Activated CD8-positive, alpha-beta T cell treated with anti-CD3 and anti-CD28 coated beads for 36 hours (primary cell): Measurements from ENCODE around the gene PSD4. TPM values are rescaled to one million over a fixed set of nuclear protein-coding genes. Genes with fewer than 3 reads are reported as not detected.

Experiments used
- ATAC-seq: fragments of 200-7000 bp; cut with Tn5 transposase; one replicate; pipeline ENCODE4 v1.10.0; 2021; ENCODE audit warnings: mild to moderate bottlenecking, moderate library complexity
- CTCF ChIA-PET: fragments of 350-600 bp; sonication (Branson Sonifier 250); formaldehyde crosslinking; loops from one replicate; lab custom pipeline; 2021; ENCODE audit warnings: antibody characterized with exemption; lab: Charles Lee
- POLR2A ChIA-PET: fragments of 350-600 bp; sonication (Branson Sonifier 250); formaldehyde crosslinking; loops from one replicate; lab custom pipeline; 2021; ENCODE audit warnings: antibody characterized with exemption; lab: Charles Lee
- DNase-seq: peaks from one replicate; pipeline ENCODE4 v3.0.0-alpha.2; 2020
- H3K27ac Mint-ChIP-seq: one replicate; pipeline ENCODE4 v1.8.0; 2021; ENCODE audit warnings: mild to moderate bottlenecking, mixed read lengths
- H3K27me3 Mint-ChIP-seq: one replicate; pipeline ENCODE4 v1.8.0; 2021; ENCODE audit warnings: mixed read lengths
- H3K36me3 Mint-ChIP-seq: one replicate; pipeline ENCODE4 v1.8.0; 2021; ENCODE audit warnings: low read depth, mixed read lengths
- H3K4me1 Mint-ChIP-seq: one replicate; pipeline ENCODE4 v1.8.0; 2021; ENCODE audit warnings: low read depth, mixed read lengths
- H3K4me3 Mint-ChIP-seq: one replicate; pipeline ENCODE4 v1.8.0; 2021; ENCODE audit warnings: mild to moderate bottlenecking, moderate library complexity, mixed read lengths
- H3K9me3 Mint-ChIP-seq: one replicate; pipeline ENCODE4 v1.8.0; 2021; ENCODE audit warnings: mixed read lengths
- intact Hi-C: fragments of 100-400 bp; cut with micrococcal nuclease; formaldehyde crosslinking; loops from one replicate; pipeline ENCODE4 v1.10.0; 2022
- total RNA-seq, 2 experiments: library from RNA; stranded (reverse); gene quantifications; one replicate each; pipeline ENCODE4 v1.2.3, GENCODE V29; 2021
- TF ChIP-seq, protein P1 (sequence below): fragments of 200-600 bp; IDR thresholded peaks from one replicate; pipeline ENCODE4 v1.8.0; 2022; ENCODE audit warnings: antibody characterized with exemption, mild to moderate bottlenecking

Gene PSD4
- total RNA-seq, 2 experiments from 2014 or later, result 247 to 251 TPM

DNA sequence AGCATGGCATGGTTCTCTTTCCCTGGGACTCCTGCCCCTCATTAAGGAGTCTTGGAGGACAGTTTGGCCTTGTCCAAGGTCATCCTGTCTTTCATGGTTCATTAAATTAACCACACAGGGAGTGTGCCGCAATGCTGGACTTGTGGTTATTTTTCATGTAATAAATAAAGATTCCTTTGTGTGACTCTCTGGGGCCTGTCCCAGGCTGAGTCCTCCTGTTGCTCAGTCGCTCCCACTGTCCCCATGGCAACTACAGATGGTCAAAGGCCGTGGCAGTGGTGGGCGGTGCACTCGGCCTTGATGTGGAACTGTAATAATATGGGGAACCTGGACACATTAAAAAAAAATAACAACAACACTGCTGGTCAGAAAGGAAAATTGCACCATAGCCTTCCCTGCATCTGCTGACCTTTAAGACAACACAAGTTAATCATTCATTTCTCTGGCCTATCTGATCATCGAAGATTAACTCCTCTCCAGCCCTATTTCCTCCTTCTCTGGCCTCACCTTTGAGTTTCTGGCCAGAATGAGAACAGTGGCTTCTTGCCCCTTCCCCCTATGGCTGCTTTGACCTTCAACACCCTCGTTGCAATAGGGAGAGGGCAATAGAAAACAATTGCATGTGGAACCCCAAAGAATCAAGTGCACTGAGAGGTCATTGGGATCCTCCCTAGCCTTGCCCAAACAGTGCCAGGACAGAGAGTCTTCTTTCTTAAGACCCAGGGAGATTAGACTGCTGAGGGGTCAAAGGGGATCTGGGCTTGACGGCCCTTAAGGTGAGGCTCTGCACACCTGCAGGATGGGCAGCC is 44.7 kb downstream of the PSD4 start:
- no peaks in the 10 kb centered on the region for H3K27me3 Mint-ChIP-seq
- DNase-seq, result no peak
- H3K36me3 Mint-ChIP-seq, result no peaks in the 10 kb centered on the region
- TF ChIP-seq, protein P1, sequence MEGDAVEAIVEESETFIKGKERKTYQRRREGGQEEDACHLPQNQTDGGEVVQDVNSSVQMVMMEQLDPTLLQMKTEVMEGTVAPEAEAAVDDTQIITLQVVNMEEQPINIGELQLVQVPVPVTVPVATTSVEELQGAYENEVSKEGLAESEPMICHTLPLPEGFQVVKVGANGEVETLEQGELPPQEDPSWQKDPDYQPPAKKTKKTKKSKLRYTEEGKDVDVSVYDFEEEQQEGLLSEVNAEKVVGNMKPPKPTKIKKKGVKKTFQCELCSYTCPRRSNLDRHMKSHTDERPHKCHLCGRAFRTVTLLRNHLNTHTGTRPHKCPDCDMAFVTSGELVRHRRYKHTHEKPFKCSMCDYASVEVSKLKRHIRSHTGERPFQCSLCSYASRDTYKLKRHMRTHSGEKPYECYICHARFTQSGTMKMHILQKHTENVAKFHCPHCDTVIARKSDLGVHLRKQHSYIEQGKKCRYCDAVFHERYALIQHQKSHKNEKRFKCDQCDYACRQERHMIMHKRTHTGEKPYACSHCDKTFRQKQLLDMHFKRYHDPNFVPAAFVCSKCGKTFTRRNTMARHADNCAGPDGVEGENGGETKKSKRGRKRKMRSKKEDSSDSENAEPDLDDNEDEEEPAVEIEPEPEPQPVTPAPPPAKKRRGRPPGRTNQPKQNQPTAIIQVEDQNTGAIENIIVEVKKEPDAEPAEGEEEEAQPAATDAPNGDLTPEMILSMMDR, result no peak
- H3K4me1 Mint-ChIP-seq, result peaks cover 19% of the 10 kb centered on the region
- H3K9me3 Mint-ChIP-seq, result no peaks in the 10 kb centered on the region
- H3K4me3 Mint-ChIP-seq, result no peak overlapping the region
- ATAC-seq, result no peak
- intact Hi-C loops, result no loop called here
- ChIA-PET CTCF (interaction anchor here (1.5 to 3.1 kb wide), 4 partner anchors 13 to 81 kb away, joined by 3 to 25 read pairs (median 10); no protein-coding TSS in a partner anchor), POLR2A (interaction anchor here (2.9 kb wide), 1 partner anchor 14 kb away, joined by 14 read pairs; no protein-coding TSS in a partner anchor)
- no peak overlapping the region for H3K27ac Mint-ChIP-seq

DNA sequence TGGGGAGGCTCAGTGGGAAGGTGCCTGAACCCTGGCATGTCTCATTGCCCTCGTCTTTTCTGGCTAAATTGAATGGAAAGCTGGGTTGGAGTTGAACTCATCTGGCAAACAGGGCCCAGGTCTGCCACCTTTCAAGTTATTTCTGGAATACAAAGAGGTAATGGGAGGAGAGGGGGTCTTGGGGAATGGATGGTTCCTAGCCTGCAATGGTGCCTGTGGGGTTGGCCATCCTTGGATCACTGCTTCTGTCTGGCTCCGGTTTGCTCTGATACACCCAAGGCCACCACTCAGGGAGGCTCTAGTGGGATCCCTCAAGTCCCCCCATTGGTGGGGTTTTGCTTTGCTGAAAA is 45.3 kb downstream of the PSD4 start:
- intact Hi-C loops, result no loop called here
- peaks cover 19% of the 10 kb centered on the region for H3K4me1 Mint-ChIP-seq
- POLR2A ChIA-PET, result no interaction called here
- TF ChIP-seq, protein P1, result no peak
- H3K4me3 Mint-ChIP-seq, result no peak overlapping the region
- no peak for DNase-seq
- CTCF ChIA-PET, result interaction anchor here (1.5 to 3.1 kb wide), 2 partner anchors 15 to 20 kb away, joined by 3 to 9 read pairs; no protein-coding TSS in a partner anchor
- no peaks in the 10 kb centered on the region for H3K27me3 Mint-ChIP-seq
- no peaks in the 10 kb centered on the region for H3K9me3 Mint-ChIP-seq
- ATAC-seq, result no peak
- H3K36me3 Mint-ChIP-seq, result no peaks in the 10 kb centered on the region
- no peak overlapping the region for H3K27ac Mint-ChIP-seq

DNA sequence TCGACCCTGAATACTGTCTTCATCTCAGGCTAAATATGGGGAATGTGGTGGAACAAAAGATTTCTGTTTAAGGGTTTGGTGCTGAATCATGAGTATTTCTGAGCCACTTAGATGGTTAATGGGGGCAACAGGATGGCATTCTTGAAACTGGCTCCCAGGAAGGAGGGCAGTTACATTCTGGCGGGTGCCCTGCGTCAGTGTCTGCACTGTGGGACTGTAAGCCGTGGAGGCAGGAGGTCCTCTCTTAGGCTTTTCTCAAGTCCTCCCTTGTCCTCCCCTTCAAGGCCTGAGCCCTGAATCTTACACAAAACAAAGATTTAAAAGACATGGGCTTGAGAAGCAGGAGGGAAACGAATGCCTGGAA is 45.7 kb downstream of the PSD4 start:
- no peak for ATAC-seq
- no peak for DNase-seq
- intact Hi-C loops, result no loop called here
- Mint-ChIP-seq H3K4me1 (peaks cover 19% of the 10 kb centered on the region), H3K27me3 (no peaks in the 10 kb centered on the region), H3K27ac (no peak overlapping the region), H3K9me3 (no peaks in the 10 kb centered on the region), H3K36me3 (no peaks in the 10 kb centered on the region), H3K4me3 (no peak overlapping the region)
- POLR2A ChIA-PET, result no interaction called here
- TF ChIP-seq, protein P1, result no peak
- CTCF ChIA-PET, result interaction anchor here (1.5 to 4.3 kb wide), 3 partner anchors 15 to 83 kb away, joined by 3 to 20 read pairs (median 9); no protein-coding TSS in a partner anchor

DNA sequence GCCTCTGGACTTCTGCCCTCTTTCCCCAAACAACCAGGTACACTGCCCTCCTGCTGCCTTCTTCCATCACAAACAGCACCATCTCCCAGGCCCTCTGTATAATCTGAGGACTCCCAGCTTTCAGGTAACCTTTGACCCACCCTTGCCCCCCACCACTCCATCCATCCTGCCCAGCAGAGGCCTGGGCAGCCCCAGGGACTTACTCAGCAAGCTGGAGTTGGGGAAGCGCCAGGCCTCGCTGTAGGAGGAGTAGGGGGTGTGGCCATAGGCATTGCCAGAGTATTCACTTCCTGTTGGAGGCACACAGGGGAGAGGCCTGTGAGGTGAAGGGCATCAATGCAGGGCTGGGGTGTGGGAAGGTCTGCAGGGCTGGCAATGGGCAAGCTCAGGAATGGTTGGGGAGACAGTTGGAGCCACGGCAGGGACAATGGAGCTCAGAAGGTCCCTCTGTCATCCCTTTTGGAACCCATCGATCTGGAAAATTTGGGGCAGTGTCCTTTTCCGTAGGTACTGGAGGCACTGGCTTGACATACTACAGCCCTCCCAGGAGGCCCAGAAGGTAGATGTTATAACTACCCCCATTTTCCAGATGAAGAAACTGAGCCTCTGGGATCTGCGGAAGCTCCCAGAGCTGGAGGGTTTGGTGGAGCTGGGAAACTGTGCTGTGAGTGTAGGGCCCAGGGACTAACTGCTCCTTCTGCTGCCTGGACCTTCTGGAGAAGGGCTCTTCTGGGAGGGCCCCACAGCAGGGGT is 46.3 kb downstream of the PSD4 start:
- no peak for DNase-seq
- Mint-ChIP-seq H3K27ac (no peak overlapping the region), H3K27me3 (no peaks in the 10 kb centered on the region), H3K9me3 (no peaks in the 10 kb centered on the region), H3K4me1 (peaks cover 19% of the 10 kb centered on the region), H3K4me3 (no peak overlapping the region), H3K36me3 (no peaks in the 10 kb centered on the region)
- ATAC-seq, result peak; percentile 60
- TF ChIP-seq, protein P1, result no peak
- POLR2A ChIA-PET, result no interaction called here
- intact Hi-C loops, result no loop called here
- CTCF ChIA-PET, result interaction anchor here (1.2 to 4.3 kb wide), 4 partner anchors 16 to 170 kb away, joined by 3 to 20 read pairs (median 6); no protein-coding TSS in a partner anchor
